BE2C (cell line): ENCODE measurements around the gene SRD5A1.
"Not testable (repeated sequence)": the region's sequence is repeated elsewhere in the genome, so short reads cannot be mapped to it uniquely, and the experiment has no call there.

Experiments
- DNase-seq: peaks from one replicate; pipeline ENCODE4 v3.0.0-alpha.2; 2020
- H3K27me3 ChIP-seq: fragments of 250-450 bp; sonication (Bioruptor Pico); 2 replicates; pipeline ENCODE4 v1.5.1; 2020; ENCODE audit warnings: mild to moderate bottlenecking
- H3K36me3 ChIP-seq: fragments of 250-450 bp; sonication (Bioruptor Pico); 2 replicates; pipeline ENCODE4 v1.5.1; 2020; ENCODE audit warnings: mild to moderate bottlenecking
- H3K4me1 ChIP-seq: fragments of 250-450 bp; sonication (Bioruptor Pico); 2 replicates; pipeline ENCODE4 v1.5.1; 2020
- H3K4me3 ChIP-seq: 2 replicates; pipeline ENCODE4 v1.5.1; 2011; ENCODE audit warnings: low read depth, low read length
- H3K9me3 ChIP-seq: fragments of 250-450 bp; sonication (Bioruptor Pico); 2 replicates; pipeline ENCODE4 v1.5.1; 2020
- CTCF ChIP-seq: IDR thresholded peaks from 2 replicates; pipeline ENCODE4 v1.5.1; 2012; ENCODE audit warnings: mild to moderate bottlenecking, low read depth, low read length

Gene SRD5A1

GRCh38 chr5:6667648-6668047 lies 34.4 kb downstream of the SRD5A1 start:
- TF ChIP-seq CTCF: no peak
- DNase-seq: no peak
- H3K4me1 ChIP-seq: no peaks in the 10 kb centered on the region

GRCh38 chr5:6668717-6669116 lies 35.5 kb downstream of the SRD5A1 start:
- H3K4me1 ChIP-seq, H3K36me3 ChIP-seq, H3K4me3 ChIP-seq, H3K27me3 ChIP-seq, DNase-seq, H3K9me3 ChIP-seq: not testable (repeated sequence)

More at GRCh38 chr5:6667648-6668047, 34.4 kb downstream of the SRD5A1 start:
- Histone ChIP-seq H3K9me3 (no peaks in the 10 kb centered on the region), H3K4me3 (no peak overlapping the region), H3K36me3 (peaks cover 10% of the 10 kb centered on the region), H3K27me3 (no peaks in the 10 kb centered on the region)

- DNase-seq: no peak
- H3K4me1 ChIP-seq: no peaks in the 10 kb centered on the region
- H3K27me3 ChIP-seq: no peaks in the 10 kb centered on the region
- H3K9me3 ChIP-seq: no peaks in the 10 kb centered on the region; the same call in 1 of the 2 replicates
- no peak overlapping the region for H3K4me3 ChIP-seq
- no peak for TF ChIP-seq CTCF
- H3K36me3 ChIP-seq: peaks cover 5% of the 10 kb centered on the region
Measured at GRCh38 chr5:6673031-6673430, 39.8 kb downstream of the SRD5A1 start.

GRCh38 chr5:6673963-6674362 lies 40.7 kb downstream of the SRD5A1 start:
- Histone ChIP-seq H3K4me1 (no peaks in the 10 kb centered on the region), H3K36me3 (peaks cover 5% of the 10 kb centered on the region), H3K4me3 (no peak overlapping the region), H3K9me3 (no peaks in the 10 kb centered on the region; the same call in 1 of the 2 replicates), H3K27me3 (no peaks in the 10 kb centered on the region)
- DNase-seq: no peak
- no peak for TF ChIP-seq CTCF

- peaks cover 5% of the 10 kb centered on the region for H3K36me3 ChIP-seq
- no peaks in the 10 kb centered on the region for H3K4me1 ChIP-seq
- TF ChIP-seq CTCF: no peak
- no peaks in the 10 kb centered on the region; the same call in 1 of the 2 replicates for H3K9me3 ChIP-seq
- DNase-seq: no peak
- no peak overlapping the region for H3K4me3 ChIP-seq
- no peaks in the 10 kb centered on the region for H3K27me3 ChIP-seq
Measured at GRCh38 chr5:6674421-6674820, 41.2 kb downstream of the SRD5A1 start.

- Histone ChIP-seq H3K9me3 (no peaks in the 10 kb centered on the region; the same call in 1 of the 2 replicates), H3K4me3 (no peak overlapping the region), H3K27me3 (no peaks in the 10 kb centered on the region), H3K4me1 (no peaks in the 10 kb centered on the region), H3K36me3 (peaks cover 5% of the 10 kb centered on the region)
- TF ChIP-seq CTCF: no peak
- no peak for DNase-seq
Measured at GRCh38 chr5:6674886-6675285, 41.6 kb downstream of the SRD5A1 start.
